ENCODE measurements around the gene TP63.

DNA sequence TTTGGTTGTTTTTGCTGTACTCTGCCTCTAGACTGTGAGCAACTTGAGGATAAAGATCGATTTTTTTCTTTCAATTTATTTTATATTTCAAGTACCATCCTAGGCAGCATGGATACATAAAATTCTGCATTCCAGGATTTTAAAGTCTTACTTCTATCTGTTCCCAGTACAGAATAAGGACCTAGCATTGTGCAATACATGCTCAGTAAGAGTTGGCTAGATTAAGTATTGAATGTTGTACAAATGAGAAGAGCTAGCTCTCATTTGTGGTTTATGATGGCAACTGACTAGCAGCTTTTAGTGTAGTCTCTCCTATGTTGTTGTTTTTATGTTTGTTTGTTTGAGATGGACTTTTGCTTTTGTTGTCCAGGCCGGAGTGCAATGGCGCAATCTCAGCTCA lies 222.7 kb downstream of the TP63 start:
- TF ChIP-seq POLR2AphosphoS5 (IDR thresholded peaks at IDR 0.05; ENCODE audit: low read depth) (no peak), EZH2 (IDR thresholded peaks at IDR 0.05; ENCODE audit: low read depth, unreplicated experiment) (no peak), CREB1 (CRISPR knock-in tag; IDR thresholded peaks at IDR 0.05; ENCODE audit: low read depth) (no peak)
- TF ChIP-seq, protein P1, sequence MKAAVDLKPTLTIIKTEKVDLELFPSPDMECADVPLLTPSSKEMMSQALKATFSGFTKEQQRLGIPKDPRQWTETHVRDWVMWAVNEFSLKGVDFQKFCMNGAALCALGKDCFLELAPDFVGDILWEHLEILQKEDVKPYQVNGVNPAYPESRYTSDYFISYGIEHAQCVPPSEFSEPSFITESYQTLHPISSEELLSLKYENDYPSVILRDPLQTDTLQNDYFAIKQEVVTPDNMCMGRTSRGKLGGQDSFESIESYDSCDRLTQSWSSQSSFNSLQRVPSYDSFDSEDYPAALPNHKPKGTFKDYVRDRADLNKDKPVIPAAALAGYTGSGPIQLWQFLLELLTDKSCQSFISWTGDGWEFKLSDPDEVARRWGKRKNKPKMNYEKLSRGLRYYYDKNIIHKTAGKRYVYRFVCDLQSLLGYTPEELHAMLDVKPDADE (IDR thresholded peaks at IDR 0.05), result no peak

Measured in GM23338 (cell line).